Psoas muscle (tissue), 8 donors: ENCODE results near the gene PLEKHM3. TPM values are rescaled to one million over a fixed set of nuclear protein-coding genes. Genes with fewer than 3 reads are reported as not detected.

Source experiments
- ATAC-seq, 4 donors: fragments of 200-7000 bp; cut with Tn5 transposase; one replicate each; pipeline ENCODE4 v1.9.1; 2020; ENCODE audit warnings: moderate library complexity in 3 of 4, mild to moderate bottlenecking in 2 of 4
- DNase-seq, 2 donors: peaks; one replicate each; pipeline ENCODE4 v3.0.0-alpha.2; 2020
- H3K27ac ChIP-seq: fragments of 200-600 bp; one replicate; pipeline ENCODE4 v1.8.0; 2022
- H3K27me3 ChIP-seq, 3 donors: fragments of 200-600 bp in 1 of 3; one replicate each; pipeline versions ENCODE4 v1.6.1 to v1.8.0; 2013 to 2022; ENCODE audit warnings: low read length in 2 of 3, mild to moderate bottlenecking in 2 of 3, moderate library complexity in 1 of 3; ENCODE audit not compliant: insufficient read depth in 3 of 3
- H3K36me3 ChIP-seq, 2 donors: fragments of 200-600 bp in 1 of 2; one replicate each; pipeline versions ENCODE4 v1.6.1 to v1.8.0; 2013 to 2022; ENCODE audit warnings: low read depth in 1 of 2, mild to moderate bottlenecking in 1 of 2, moderate library complexity in 1 of 2; ENCODE audit not compliant: insufficient read depth in 1 of 2
- H3K4me1 ChIP-seq: fragments of 200-600 bp; one replicate; pipeline ENCODE4 v1.8.0; 2022
- H3K4me3 ChIP-seq: fragments of 200-600 bp; one replicate; pipeline ENCODE4 v1.8.0; 2022; ENCODE audit warnings: mild to moderate bottlenecking
- H3K9me3 ChIP-seq: fragments of 200-600 bp; one replicate; pipeline ENCODE4 v1.8.0; 2022
- WGBS, 3 donors: extraction: QIAGEN DNeasy Blood & Tissue Kit; methylation state at CpG; one replicate each; pipeline versions ENCODE4 v1.1.6 to v1.1.7; 2013; 5-methylcytosine and 5-hydroxymethylcytosine counted together
- intact Hi-C, 2 donors: fragments of 100-400 bp; cut with DNase I; formaldehyde crosslinking; loops; one replicate each; pipeline versions ENCODE4 v1.11.0 to v1.14.2; 2022
- long read RNA-seq, 2 donors: library from polyadenylated mRNA; unstranded; transcript quantifications; one replicate each; pipeline ENCODE4 v2.0.0, GENCODE V29; 2021
- polyA plus RNA-seq, 3 donors: library from polyadenylated mRNA; stranded (reverse); fragments of 200-250 nt; gene quantifications; one replicate each; pipeline ENCODE4 v1.2.3, GENCODE V29; 2013
- total RNA-seq, 4 donors: library from RNA; stranded (reverse); fragmentation: NEBNext Ultra II Directional in 2 of 4; extraction: Animal tissue kit (Norgen Biotek cat#: 25700) in 2 of 4; gene quantifications; one replicate each; pipeline versions ENCODE4 v1.2.1 to v1.2.4, GENCODE V29; 2021 to 2023
- TF ChIP-seq, protein P1 (sequence below): fragments of 200-600 bp; IDR thresholded peaks from one replicate; pipeline ENCODE4 v1.8.0; 2022; ENCODE audit warnings: antibody characterized with exemption
- donor health status: healthy with polysubstance abuse.
- donor health status: DM: no; HTN: no; CAD: no; lungs with moderate emphysema.
- donor health status: Bipolar disorder and iron deficiency.
- donor health status: healthy.
- donor health status: DM: yes; HTN: yes; CAD: no.
- donor health status: DM: no; HTN: no; CAD: no.
- donor health status: DM: no; HTN: no; CAD: no.
- donor health status: DM: yes; HTN: yes; CAD: no.

Gene PLEKHM3, protein sequence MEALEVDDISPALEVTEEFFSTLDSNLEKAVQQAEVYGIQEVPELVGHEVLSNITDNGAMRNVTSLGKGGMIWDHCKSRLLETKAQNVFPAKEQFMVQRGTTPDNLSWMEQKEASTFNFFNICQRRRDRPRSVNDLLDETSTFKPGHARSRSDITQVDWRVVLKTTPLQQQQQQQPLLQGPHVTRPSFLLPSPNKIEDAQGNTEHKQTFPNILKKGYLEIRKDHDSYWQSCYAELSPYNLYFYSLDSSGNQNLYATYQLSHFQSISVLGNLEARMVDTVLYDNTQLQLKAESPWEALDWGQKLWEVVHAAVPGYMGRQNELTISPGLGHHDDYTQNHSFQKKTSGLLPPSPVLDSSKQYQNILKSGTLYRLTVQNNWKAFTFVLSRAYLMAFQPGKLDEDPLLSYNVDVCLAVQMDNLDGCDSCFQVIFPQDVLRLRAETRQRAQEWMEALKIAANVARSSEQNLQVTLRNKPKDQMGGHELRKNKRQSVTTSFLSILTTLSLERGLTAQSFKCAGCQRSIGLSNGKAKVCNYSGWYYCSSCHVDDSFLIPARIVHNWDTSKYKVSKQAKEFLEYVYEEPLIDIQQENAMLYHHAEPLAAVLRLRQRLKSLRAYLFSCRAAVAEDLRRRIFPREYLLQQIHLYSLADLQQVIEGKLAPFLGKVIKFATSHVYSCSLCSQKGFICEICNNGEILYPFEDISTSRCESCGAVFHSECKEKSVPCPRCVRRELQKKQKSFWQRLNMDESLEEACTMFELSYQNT
- total RNA-seq (1 to 10 TPM; 2.2 to 5.7 (median 4.7) TPM), polyA plus RNA-seq (1 to 10 TPM; 1.1 to 4.3 (median 2.7) TPM)
- long read RNA-seq, donor 1, partial matches to known transcripts, result 0 of 2 reads
- long read RNA-seq, donor 1, other reads (novel, unspliced or antisense), result 2 of 2 reads
- long read RNA-seq, donor 2, partial matches to known transcripts, result 1 of 4 reads
- long read RNA-seq, donor 2, other reads (novel, unspliced or antisense), result 3 of 4 reads

GRCh38 chr2:208025037-208025813 is at the start of gene PLEKHM3:
Gene PLEKHM3 (minus strand): TSS chr2:208025527. CDS start chr2:208001639, 23,888 bp downstream.
- H3K27ac ChIP-seq, result peak within 1 kb of the TSS; percentile 82
- 2% methylated on average over 37 to 38 of the region's 38 CpGs for WGBS, 3 donors
- H3K36me3 ChIP-seq, result no peaks in the 10 kb centered on the region
- no peaks in the 10 kb centered on the region for H3K27me3 ChIP-seq
- H3K9me3 ChIP-seq, result no peaks in the 10 kb centered on the region
- DNase-seq, result peak; percentile 87 to 92
- peaks cover 3% of the 10 kb centered on the region for H3K4me1 ChIP-seq
- H3K4me3 ChIP-seq, result peak within 1 kb of the TSS; percentile 78
- peak; percentile 97 to 100 (median 99) for ATAC-seq
- intact Hi-C loops, result loop anchor here (5.0 to 10.0 kb wide), 2 partner anchors 258 to 400 kb away; partner anchors contain the start of genes FZD5 (in 2 of the 2) and METTL21A (in 1 of the 2)
- TF ChIP-seq, protein P1, sequence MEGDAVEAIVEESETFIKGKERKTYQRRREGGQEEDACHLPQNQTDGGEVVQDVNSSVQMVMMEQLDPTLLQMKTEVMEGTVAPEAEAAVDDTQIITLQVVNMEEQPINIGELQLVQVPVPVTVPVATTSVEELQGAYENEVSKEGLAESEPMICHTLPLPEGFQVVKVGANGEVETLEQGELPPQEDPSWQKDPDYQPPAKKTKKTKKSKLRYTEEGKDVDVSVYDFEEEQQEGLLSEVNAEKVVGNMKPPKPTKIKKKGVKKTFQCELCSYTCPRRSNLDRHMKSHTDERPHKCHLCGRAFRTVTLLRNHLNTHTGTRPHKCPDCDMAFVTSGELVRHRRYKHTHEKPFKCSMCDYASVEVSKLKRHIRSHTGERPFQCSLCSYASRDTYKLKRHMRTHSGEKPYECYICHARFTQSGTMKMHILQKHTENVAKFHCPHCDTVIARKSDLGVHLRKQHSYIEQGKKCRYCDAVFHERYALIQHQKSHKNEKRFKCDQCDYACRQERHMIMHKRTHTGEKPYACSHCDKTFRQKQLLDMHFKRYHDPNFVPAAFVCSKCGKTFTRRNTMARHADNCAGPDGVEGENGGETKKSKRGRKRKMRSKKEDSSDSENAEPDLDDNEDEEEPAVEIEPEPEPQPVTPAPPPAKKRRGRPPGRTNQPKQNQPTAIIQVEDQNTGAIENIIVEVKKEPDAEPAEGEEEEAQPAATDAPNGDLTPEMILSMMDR, result no peak

DNA sequence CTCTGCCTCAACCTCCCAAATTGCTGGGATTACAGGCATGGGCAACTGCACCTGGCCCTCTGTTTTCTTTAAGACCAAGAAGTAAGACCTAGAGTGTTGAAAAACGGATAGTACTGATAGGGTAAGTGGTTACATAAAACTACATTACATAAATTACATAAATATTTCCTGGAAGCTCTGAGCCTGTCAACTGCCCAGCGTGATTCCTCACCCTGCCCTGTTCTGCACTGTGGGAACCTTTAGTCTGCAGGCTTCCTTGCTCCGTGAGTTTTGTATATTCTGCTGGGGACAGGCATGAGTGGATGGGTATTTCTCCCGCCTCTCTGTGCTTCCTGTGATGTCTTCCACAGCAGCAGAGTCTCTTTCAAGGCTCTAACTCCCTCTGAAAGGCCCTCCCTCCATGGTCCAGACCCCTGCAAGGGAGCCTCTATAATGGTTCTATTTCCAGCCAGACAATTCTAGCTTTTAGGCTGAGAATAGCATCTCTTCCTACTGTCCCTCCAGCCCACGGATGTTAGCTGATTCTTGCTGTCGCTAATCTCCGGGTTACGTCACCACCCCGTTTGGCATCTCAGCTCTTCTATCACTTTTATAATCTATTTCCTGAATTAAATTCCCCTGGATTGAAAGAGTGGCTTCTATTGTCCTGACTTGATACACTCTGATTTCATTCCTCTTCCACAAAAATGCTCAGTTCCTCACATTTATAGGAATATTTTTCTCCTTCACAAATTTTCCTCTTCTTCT is 49.5 kb upstream of the PLEKHM3 start:
- no peaks in the 10 kb centered on the region for H3K4me1 ChIP-seq
- H3K27me3 ChIP-seq, result peaks cover 0 to 5% (median under 1%) of the 10 kb centered on the region in 3 donors
- no peaks in the 10 kb centered on the region for H3K36me3 ChIP-seq
- H3K27ac ChIP-seq, result no peak overlapping the region
- H3K4me3 ChIP-seq, result no peak overlapping the region
- no peak for ATAC-seq
- TF ChIP-seq, protein P1, result no peak
- H3K9me3 ChIP-seq, result no peaks in the 10 kb centered on the region
- WGBS, 3 donors, result 48 to 50% (median 49%) methylated on average over 9 of the region's 9 CpGs
- DNase-seq, result no peak
- intact Hi-C loops, result loop anchor here in 1 of 2 donors (5.0 kb wide), 1 partner anchor 327 kb away; no protein-coding TSS in a partner anchor

DNA sequence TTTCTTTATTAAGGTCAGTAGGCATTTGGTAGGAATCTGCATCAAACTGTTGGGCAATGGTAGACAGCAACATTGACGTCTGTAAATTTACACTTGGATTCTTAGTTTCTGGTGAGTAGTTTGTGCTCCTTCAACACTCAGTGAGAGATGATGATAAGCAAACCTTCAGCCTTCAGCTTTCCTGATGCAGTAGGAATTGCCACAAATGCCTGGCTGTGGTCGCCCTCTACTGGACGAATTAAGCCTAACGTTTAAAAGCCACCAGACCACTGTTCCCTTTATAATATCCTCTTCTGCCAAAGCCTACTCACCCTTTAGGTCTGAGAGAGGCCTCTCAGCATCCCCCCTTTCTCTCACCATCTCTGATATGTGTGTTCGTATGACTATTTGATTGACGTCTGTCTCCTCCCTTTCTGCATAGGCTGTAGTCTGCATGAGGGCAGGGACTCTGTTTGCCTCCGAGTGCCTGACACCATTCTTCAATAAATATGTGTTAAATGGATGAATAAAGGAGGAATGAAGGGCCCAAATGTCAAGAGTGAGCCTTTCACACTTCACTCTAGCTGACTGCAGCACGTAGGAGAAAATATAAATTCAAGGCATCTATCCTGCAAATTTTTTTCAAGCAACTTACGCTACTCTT is 47.0 kb upstream of the PLEKHM3 start:
- DNase-seq (peak; percentile 22 to 55), ATAC-seq (peak; percentile 63 to 83 (median 70))
- intact Hi-C loops, result loop anchor here (2.0 to 5.0 kb wide), 2 partner anchors 325 to 326 kb away; no protein-coding TSS in a partner anchor
- Histone ChIP-seq H3K27ac (no peak overlapping the region), H3K36me3 (no peaks in the 10 kb centered on the region), H3K27me3 (peaks cover 0 to 5% (median 0%) of the 10 kb centered on the region in 3 donors), H3K9me3 (no peaks in the 10 kb centered on the region), H3K4me1 (no peaks in the 10 kb centered on the region), H3K4me3 (no peak overlapping the region)
- 25 to 26% (median 26%) methylated on average over 9 of the region's 9 CpGs for WGBS, 3 donors
- TF ChIP-seq, protein P1, result peak; percentile 77
